ENCODE data around the gene TMCO4. TPM values are rescaled to one million over a fixed set of nuclear protein-coding genes. Genes with fewer than 3 reads are reported as not detected.
A peak's percentile ranks its signal among the peaks of the same experiment; 100 is the strongest.

The TMCO4 gene
- total and polyA plus RNA-seq, 2 of the 8 experiments (the other 6 are each of a cell fraction or from before 2014, with no cell fraction given), result 3.0 to 3.1 TPM

DNA sequence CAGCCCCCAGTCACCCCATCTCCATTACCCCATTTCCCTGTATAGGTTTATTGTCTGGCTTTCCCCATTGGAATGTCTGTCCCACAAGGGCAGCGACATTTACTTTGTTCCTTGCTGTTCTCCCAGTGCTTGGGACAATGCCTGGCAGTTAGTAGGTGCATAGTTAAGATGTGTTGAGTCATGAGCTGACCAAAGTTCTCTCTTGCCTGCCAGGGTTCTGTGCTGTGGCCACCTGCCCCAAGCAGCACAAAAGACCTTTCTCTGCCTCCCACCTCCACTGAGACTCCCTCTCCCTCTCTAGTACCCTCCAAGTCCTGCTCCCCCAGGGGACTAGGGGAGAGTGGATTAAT, 40.0 kb downstream of the TMCO4 start:
- Histone ChIP-seq H2BK12ac (ENCODE audit: low read depth, low read length) (peak overlapping the region; percentile 55; the same call in 1 of the 2 replicates), H4K5ac (ENCODE audit: insufficient read length, low read depth, low read length) (no peak overlapping the region), H3K27ac (ENCODE audit: low read depth, low read length) (no peak overlapping the region), H3K36me3 (ENCODE audit: control insufficient read depth in 2 of 4, insufficient read depth in 4 of 4, low read length in 3 of 4) (no peaks in the 10 kb centered on the region), H3K79me2 (ENCODE audit: control insufficient read depth in 1 of 2, insufficient read depth in 2 of 2, low read length in 2 of 2) (no peaks in the 10 kb centered on the region), H3K4me2 (ENCODE audit: insufficient read depth in 1 of 2, low read depth in 2 of 2, low read length in 2 of 2) (no peak overlapping the region), H3K56ac (replicated peaks; ENCODE audit: insufficient read length, low read depth, low read length) (no peak overlapping the region), H3K18ac (ENCODE audit: extremely low read depth, low read length) (no peak overlapping the region), H3K14ac (ENCODE audit: insufficient read length) (no peak overlapping the region), H3K4me3 (ENCODE audit: extremely low read depth in 1 of 4, insufficient read depth in 2 of 4, low read depth in 3 of 4, low read length in 4 of 4) (no peak overlapping the region), H4K91ac (replicated peaks; ENCODE audit: insufficient read length, low read length) (no peak overlapping the region), H3K9ac (replicated peaks in 1 of 4; ENCODE audit: extremely low read depth in 1 of 4, low read depth in 3 of 4, low read length in 3 of 4) (no peak overlapping the region), H2BK120ac (replicated peaks; ENCODE audit: low read depth, low read length) (no peak overlapping the region), H3K9me3 (ENCODE audit: insufficient read depth in 2 of 2, low read depth in 1 of 2, low read length in 1 of 2) (no peaks in the 10 kb centered on the region), H2AK5ac (ENCODE audit: low read depth, low read length) (no peak overlapping the region), H2AFZ (ENCODE audit: low read length) (no peak overlapping the region), H4K8ac (ENCODE audit: extremely low read depth, insufficient read depth, low read length) (no peak overlapping the region), H2BK15ac (ENCODE audit: low read length) (no peak overlapping the region), H4K20me1 (replicated peaks in 1 of 2; ENCODE audit: control insufficient read depth in 1 of 2, insufficient read depth in 2 of 2, low read length in 2 of 2) (no peaks in the 10 kb centered on the region), H3K23ac (ENCODE audit: insufficient read length) (no peak overlapping the region), H3K23me2 (ENCODE audit: low read depth, low read length) (no peaks in the 10 kb centered on the region), H2BK5ac (ENCODE audit: low read depth, low read length) (no peak overlapping the region), H2BK20ac (ENCODE audit: low read length) (no peak overlapping the region), H3K79me1 (ENCODE audit: low read depth, low read length) (no peaks in the 10 kb centered on the region), H3K4ac (replicated peaks; ENCODE audit: insufficient read length, low read depth, low read length) (no peak overlapping the region), H3K27me3 (replicated peaks in 1 of 4; ENCODE audit: control insufficient read depth in 3 of 4, extremely low read depth in 1 of 4, insufficient read depth in 3 of 4, low read length in 3 of 4) (no peaks in the 10 kb centered on the region), H3K4me1 (replicated peaks in 1 of 4; ENCODE audit: control insufficient read depth in 3 of 4, insufficient read depth in 4 of 4, low read length in 3 of 4) (no peaks in the 10 kb centered on the region)
- POLR2A ChIA-PET (ENCODE audit: partially characterized antibody), result no interaction called here
- WGBS, 2 experiments (ENCODE audit: extremely low coverage in 1 of 2, insufficient coverage in 1 of 2, insufficient read length in 1 of 2, insufficient replicate concordance in 2 of 2, low coverage in 1 of 2, low lambda C conversion rate in 2 of 2, missing lambda C conversion rate in 1 of 2), result 73% methylated on average over 1 of the region's 1 CpG; no CpG with 5 or more reads in 1 of the 2 experiments
- no peak for FAIRE-seq
- CTCF ChIA-PET (ENCODE audit: partially characterized antibody), result interaction anchor here (0.6 to 6.8 kb wide), 7 partner anchors 13 to 552 kb away, joined by 3 to 74 read pairs (median 3); no protein-coding TSS in a partner anchor
- no peak for DNase-seq (ENCODE audit: low read depth in 1 of 2, low spot score in 2 of 2)
- TF ChIP-seq RBBP5 (IDR thresholded peaks at IDR 0.05; ENCODE audit: borderline replicate concordance, low read depth, low read length) (no peak), HDAC2 (IDR thresholded peaks at IDR 0.05; ENCODE audit: borderline replicate concordance in 1 of 2, low read depth in 2 of 2, low read length in 2 of 2) (no peak), BCL11A (IDR thresholded peaks at IDR 0.05; ENCODE audit: low read depth in 2 of 2, low read length in 2 of 2) (no peak), TAF1 (IDR thresholded peaks at IDR 0.05; ENCODE audit: low read depth, low read length) (no peak), YY1 (IDR thresholded peaks at IDR 0.05; ENCODE audit: low read depth, low read length) (no peak), KDM5A (IDR thresholded peaks at IDR 0.05; ENCODE audit: low read length) (no peak), TAF7 (optimal IDR thresholded peaks at IDR 0.05; ENCODE audit: borderline replicate concordance, low read depth, low read length) (no peak), GABPA (IDR thresholded peaks at IDR 0.05; ENCODE audit: borderline replicate concordance, insufficient read depth, low read length) (no peak), POLR2AphosphoS5 (IDR thresholded peaks at IDR 0.05; ENCODE audit: low read depth, low read length) (no peak), SRF (IDR thresholded peaks at IDR 0.05; ENCODE audit: low read depth, low read length) (no peak), CHD1 (IDR thresholded peaks at IDR 0.05; ENCODE audit: low read depth, low read length) (no peak)
- TF ChIP-seq, protein P1, sequence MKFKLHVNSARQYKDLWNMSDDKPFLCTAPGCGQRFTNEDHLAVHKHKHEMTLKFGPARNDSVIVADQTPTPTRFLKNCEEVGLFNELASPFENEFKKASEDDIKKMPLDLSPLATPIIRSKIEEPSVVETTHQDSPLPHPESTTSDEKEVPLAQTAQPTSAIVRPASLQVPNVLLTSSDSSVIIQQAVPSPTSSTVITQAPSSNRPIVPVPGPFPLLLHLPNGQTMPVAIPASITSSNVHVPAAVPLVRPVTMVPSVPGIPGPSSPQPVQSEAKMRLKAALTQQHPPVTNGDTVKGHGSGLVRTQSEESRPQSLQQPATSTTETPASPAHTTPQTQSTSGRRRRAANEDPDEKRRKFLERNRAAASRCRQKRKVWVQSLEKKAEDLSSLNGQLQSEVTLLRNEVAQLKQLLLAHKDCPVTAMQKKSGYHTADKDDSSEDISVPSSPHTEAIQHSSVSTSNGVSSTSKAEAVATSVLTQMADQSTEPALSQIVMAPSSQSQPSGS (IDR thresholded peaks at IDR 0.05; ENCODE audit: low read length), result no peak
- TF ChIP-seq, protein P2, sequence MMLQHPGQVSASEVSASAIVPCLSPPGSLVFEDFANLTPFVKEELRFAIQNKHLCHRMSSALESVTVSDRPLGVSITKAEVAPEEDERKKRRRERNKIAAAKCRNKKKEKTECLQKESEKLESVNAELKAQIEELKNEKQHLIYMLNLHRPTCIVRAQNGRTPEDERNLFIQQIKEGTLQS (IDR thresholded peaks at IDR 0.05; ENCODE audit: insufficient read depth, low read depth, low read length), result no peak

Data from H1 (cell line).